Glomerular visceral epithelial cell (primary cell): Measurements from ENCODE around the gene RBMS3.
"Not testable (repeated sequence)": the region's sequence is repeated elsewhere in the genome, so short reads cannot be mapped to it uniquely, and the experiment has no call there.

Experiments used
- DNase-seq: peaks from one replicate; pipeline ENCODE4 v3.0.0-alpha.2; 2016; ENCODE audit errors: extremely low spot score

Gene RBMS3

GRCh38 chr3:29429055-29429679 is 148.3 kb downstream of the RBMS3 start:
- DNase-seq: no peak

GRCh38 chr3:29430558-29430971 is 149.7 kb downstream of the RBMS3 start:
- peak; percentile 40 for DNase-seq

DNA sequence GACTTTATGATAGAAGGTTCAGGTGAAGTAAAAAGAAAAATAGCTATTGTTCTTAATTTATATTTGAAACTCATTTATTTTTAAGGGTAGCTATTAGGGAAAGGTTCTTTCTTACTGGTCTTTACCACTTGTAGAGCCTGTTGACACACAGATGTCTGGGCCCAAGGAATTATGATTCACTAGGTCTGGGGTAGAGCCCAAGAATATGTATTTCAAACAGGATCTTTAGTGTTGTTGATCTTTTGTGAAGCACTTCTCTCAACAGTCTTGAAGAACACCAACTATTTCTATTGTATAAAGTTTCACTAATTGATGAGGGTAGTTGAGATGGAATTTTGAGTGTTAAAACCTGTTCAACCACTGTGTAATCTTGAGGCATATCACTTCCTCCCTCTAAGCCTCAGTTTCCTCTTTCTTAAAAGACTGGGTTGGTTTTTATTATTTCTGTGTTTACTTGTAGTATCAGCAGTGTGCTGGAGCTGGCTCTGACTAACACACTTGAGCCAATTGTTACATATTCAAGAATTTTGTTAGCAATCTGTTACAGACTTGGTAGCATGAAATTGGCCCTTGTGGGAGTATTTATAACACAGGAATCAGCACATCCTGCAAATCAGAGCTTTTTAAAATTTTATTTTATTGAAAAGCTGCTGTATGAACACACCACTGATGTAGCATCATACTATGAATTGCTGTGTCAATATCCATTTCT is 155.9 kb downstream of the RBMS3 start:
- no peak for DNase-seq

DNA sequence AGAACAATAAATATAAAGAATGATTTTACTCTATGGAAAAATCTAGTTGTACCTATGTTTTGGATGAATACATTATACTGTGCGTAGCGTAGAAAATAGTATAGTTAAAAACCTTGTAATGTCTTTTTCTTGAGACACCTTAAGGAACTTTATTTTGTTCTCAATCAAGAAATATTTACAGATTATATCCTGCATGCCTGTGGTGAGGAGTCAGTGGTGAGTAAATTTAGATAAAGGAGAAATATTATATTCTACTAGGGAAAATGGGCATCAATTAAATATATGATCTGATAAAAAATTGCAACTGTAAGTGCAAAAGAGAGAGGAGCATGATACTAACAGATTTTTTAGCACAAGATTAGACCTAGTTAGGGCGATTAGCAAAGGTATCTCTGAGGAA is 157.7 kb downstream of the RBMS3 start:
- no peak for DNase-seq

GRCh38 chr3:29440413-29441305 is 159.8 kb downstream of the RBMS3 start:
- no peak for DNase-seq

GRCh38 chr3:29441422-29441821 is 160.6 kb downstream of the RBMS3 start:
- no peak for DNase-seq

GRCh38 chr3:29447946-29448627 is 167.2 kb downstream of the RBMS3 start:
- DNase-seq: no peak

- no peak for DNase-seq
Observed at GRCh38 chr3:29451920-29452319, 171.0 kb downstream of the RBMS3 start.

GRCh38 chr3:29452934-29453283 is 172.0 kb downstream of the RBMS3 start:
- DNase-seq: no peak

DNA sequence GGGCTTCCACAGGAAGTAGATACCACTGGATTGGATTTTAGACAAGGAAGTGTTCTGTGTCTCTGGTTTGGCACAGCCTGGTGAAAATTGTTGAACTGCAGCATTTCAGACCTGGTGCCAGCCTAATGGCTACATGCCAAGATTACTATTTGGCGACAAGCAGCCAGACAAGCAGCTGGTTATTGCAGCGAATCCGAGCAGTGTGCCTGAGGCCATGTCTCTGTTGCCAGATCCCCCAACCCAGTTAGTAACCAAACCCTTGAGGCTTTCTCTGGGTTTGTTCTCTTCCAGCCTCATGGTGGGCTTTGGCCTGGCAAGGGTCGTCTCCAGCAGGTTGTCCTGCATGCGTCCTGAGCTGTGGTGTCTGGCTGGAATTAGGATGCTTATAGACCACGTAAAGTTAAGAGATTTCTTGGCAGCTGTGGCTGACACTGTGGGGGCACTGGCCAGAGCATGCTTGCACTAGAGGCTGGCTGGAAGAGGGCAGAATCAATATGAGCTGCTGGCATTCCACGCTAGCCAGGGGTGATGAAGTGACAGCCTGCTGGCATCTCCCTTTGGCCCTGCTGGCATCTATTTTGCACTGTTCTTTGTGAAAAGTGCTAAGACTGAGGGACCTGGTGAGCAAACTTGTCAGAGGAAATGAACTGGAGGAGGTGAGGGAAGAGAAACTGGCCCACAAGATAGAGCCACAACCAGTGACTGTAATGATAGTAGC is 172.6 kb downstream of the RBMS3 start:
- peak; percentile 55 for DNase-seq

DNA sequence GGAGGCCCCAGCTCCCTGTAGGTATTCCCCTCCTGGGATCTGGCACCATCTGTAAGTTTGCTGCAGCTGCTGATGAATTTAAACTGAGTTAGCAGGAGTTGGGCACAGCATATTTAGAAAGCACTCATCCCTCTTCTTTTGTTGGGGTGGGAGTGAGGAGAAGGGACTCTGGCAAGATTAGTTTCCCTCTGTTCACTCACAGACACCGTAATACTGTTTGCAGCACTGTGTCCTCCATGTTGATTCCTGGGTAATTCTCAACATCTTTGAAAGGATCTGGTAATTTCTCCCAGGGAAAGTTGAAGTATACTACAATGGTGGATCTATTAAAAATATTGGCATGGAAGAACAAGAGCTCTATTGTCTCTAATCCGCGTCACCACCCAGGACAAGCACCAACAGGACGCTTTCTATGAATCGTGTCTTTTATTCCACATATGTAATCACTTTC is 173.3 kb downstream of the RBMS3 start:
- DNase-seq: no peak

GRCh38 chr3:29456901-29457300 is 176.0 kb downstream of the RBMS3 start:
- DNase-seq: no peak

GRCh38 chr3:29463304-29463703 is 182.4 kb downstream of the RBMS3 start:
- DNase-seq: no peak

- DNase-seq: peak; percentile 22
Observed at GRCh38 chr3:29465836-29466235, 185.0 kb downstream of the RBMS3 start.

- DNase-seq: no peak
Observed at GRCh38 chr3:29466442-29466841, 185.6 kb downstream of the RBMS3 start.

- DNase-seq: no peak
Observed at GRCh38 chr3:29468187-29468586, 187.3 kb downstream of the RBMS3 start.

DNA sequence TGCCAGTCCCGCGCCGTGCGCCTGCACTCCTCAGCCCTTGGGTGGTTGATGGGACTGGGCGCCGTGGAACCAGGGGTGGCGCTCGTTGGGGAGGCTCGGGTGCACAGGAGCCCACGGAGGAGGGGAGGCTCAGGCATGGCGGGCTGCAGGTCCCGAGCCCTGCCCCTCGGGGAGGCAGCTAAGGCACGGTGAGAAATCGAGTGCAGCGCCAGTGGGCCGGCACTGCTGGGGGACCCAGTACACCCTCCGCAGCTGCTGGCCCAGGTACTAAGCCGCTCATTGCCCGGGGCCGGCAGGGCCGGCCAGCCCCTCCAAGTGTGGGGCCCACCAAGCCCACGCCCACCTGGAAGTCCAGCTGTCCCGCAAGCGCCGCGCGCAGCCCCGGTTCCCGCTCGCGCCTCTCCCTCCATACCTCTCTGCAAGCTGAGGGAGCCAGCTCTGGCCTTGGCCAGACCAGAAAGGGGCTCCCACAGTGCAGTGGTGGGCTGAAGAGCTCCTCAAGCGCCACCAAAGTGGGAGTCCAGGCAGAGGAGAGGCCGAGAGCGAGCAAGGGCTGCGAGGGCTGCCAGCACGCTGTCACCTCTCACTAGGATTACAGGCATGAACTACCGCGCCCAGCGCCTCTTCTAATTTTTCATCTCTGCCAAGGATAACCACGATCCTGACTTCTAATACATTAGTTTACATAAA is 192.8 kb downstream of the RBMS3 start:
- not testable (repeated sequence) for DNase-seq

DNA sequence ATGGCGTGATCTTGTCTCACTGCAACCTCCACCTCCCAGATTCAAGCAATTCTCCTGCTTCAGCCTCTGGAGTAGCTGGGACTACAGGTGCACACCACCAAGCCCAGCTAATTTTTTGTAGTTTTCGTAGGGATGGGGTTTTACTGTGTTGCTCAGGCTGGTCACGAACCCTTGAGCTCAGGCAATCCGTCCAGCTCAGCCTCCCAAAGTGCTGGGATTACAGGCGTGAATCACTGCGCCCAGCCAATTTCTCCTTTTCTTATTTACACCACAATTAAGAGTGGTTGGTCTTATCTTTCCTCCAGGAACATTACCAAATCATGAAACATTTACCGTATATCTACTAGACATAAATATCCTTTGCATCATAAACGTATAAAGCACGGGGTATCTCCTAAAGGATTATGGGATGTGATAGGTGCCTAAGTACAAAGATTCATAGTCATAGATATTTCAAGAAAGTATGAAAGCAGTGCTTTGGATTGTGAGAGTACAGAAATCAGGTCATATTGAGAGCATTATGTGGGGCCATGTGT is 194.5 kb downstream of the RBMS3 start:
- DNase-seq: no peak

DNA sequence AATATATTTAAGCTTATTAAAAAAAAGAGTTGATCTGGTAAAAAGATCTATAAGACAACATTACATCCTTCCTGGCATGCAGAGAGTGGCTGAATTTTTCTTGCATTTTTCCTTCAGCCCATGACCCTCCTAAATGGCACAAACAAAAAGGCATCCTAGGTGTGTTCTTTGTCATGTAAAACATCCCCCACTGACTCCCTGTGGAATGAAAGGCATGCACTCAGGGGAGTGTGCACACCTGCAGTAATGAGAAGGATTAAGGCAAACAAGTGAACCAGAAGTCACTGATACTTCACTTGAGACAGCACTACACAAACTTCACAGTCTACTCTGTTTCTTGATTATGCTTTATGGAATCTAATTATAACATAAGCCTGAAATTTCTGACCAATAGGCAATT is 195.0 kb downstream of the RBMS3 start:
- DNase-seq: no peak

- no peak for DNase-seq
Observed at GRCh38 chr3:29478611-29479010, 197.7 kb downstream of the RBMS3 start.
